Urinary bladder (tissue), 4 donors: ENCODE measurements around the gene PROM1. TPM values are rescaled to one million over a fixed set of nuclear protein-coding genes. Genes with fewer than 3 reads are reported as not detected.

Experiments used
- DNase-seq: peaks from one replicate; pipeline ENCODE4 v3.0.0-alpha.2; 2015; ENCODE audit errors: extremely low spot score
- H3K27ac ChIP-seq: one replicate; pipeline ENCODE4 v1.5.1; 2013; ENCODE audit warnings: low read depth, mild to moderate bottlenecking, moderate library complexity
- H3K36me3 ChIP-seq: one replicate; pipeline ENCODE4 v1.6.1; 2013; ENCODE audit warnings: mild to moderate bottlenecking, moderate library complexity; ENCODE audit not compliant: insufficient read depth
- H3K4me1 ChIP-seq: one replicate; pipeline ENCODE4 v1.6.1; 2013; ENCODE audit warnings: mild to moderate bottlenecking, moderate library complexity; ENCODE audit not compliant: insufficient read depth
- H3K4me3 ChIP-seq: one replicate; pipeline ENCODE4 v1.5.1; 2013; ENCODE audit warnings: low read depth, low read length
- WGBS: extraction: QIAGEN DNeasy Blood & Tissue Kit; methylation state at CpG from one replicate; pipeline ENCODE4 v1.1.7; 2013; 5-methylcytosine and 5-hydroxymethylcytosine counted together
- polyA plus RNA-seq: library from polyadenylated mRNA; stranded (reverse); fragments of 200-250 nt; gene quantifications from one replicate; pipeline ENCODE4 v1.2.3, GENCODE V29; 2013
- total RNA-seq: library from RNA; depleted of rRNA; stranded (reverse); fragments of >200 nt; gene quantifications from one replicate; pipeline ENCODE4 v1.2.3, GENCODE V29; 2014
- donor health status: healthy with polysubstance abuse.
- donor health status: healthy.

The PROM1 gene
- total and polyA plus RNA-seq, 2 donors = 13.5 to 30.5 TPM

DNA sequence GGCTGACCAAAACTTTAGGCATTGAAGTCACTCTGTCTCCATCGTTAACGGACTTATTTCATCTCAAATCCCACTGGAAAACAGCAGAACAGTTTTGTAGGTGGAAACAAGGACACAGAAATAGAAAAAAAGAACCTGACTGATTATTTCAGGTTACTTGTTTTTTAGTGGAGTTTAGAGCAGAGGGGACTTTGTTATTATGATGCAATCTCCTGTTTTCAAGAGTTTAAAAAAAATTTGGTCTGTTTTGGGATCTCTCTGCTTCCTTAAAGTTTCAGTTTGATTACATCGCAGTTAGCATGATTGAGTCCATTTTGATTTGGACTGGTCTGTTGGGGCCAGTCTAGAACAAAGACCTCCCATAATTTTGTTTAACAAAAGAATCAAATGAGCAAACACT is 13.6 kb downstream of the PROM1 start:
- Histone ChIP-seq H3K4me1 (peaks cover 2% of the 10 kb centered on the region), H3K4me3 (no peak overlapping the region), H3K36me3 (no peaks in the 10 kb centered on the region), H3K27ac (no peak overlapping the region)
- no peak for DNase-seq
- WGBS = 91% methylated on average over 3 of the region's 3 CpGs

DNA sequence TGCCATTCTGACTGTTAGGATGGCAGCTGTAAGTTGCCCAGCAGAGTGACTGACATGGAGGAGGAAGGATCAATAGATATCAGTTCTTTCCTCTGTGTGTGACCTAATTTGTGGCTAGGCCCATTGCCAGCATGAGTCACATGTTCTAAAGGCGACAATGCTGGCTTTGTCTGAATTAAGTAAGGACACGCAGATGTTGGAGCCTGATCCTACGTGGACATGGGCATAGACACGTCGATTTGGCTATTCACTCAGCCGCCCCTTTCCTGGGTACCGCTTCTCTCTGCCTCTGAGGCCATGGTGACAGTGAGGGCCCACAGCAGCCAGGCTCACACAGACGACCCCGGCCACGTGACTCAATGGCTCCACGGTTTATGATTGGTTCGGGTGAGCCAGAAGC is 16.3 kb downstream of the PROM1 start:
- Histone ChIP-seq H3K4me1 (peaks cover 2% of the 10 kb centered on the region), H3K36me3 (no peaks in the 10 kb centered on the region), H3K4me3 (no peak overlapping the region), H3K27ac (no peak overlapping the region)
- 84% methylated on average over 12 of the region's 12 CpGs for WGBS
- no peak for DNase-seq

DNA sequence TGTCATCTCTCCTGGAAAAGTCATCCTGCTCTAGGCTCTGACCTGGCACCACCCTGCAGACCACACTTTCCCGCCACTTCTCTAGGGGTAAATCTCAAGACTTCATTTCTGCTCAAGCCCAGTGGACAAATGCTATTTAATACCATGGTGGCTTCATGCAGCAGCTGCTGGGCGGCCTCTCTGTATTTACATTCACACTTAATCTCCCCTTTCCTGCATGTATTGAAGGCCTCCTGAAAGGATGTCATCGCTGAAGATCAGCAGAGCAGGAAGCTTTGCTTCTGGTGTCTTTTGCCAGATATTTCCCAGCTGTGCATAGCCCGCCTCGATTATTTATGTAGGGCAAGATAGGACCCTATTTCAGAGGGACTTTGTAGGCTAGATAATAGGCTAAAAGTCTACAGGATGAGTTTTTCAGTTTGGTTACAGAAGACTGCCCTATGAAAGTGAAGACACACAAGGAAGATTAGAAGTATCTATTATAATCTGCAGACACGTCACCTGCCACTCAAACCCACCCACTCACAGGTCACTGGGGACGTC is 17.2 kb downstream of the PROM1 start:
- H3K4me1 ChIP-seq = peaks cover 2% of the 10 kb centered on the region
- H3K27ac ChIP-seq = no peak overlapping the region
- no peak for DNase-seq
- no peak overlapping the region for H3K4me3 ChIP-seq
- H3K36me3 ChIP-seq = no peaks in the 10 kb centered on the region
- WGBS = 35% methylated on average over 7 of the region's 7 CpGs

DNA sequence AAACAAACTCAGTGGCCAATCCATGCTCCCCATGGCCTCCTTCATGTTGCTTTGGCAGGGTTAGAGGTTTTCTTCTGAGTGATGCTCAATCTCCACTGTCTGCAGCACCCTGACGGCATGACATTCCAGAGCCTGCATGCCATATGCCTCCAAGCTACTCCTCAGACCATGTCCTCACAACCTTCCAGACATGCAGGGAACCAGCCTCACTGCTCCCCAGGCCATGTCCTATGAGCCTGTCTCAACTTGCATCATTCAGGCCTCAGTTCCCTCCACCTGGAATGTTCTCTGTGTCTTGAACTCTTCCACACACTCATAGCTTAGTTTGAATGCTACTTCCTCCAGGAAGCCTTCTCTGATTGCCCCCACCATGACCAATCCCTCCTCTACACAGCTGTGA is 18.8 kb downstream of the PROM1 start:
- peaks cover 2% of the 10 kb centered on the region for H3K4me1 ChIP-seq
- 95% methylated on average over 1 of the region's 1 CpG for WGBS
- H3K27ac ChIP-seq = no peak overlapping the region
- no peak for DNase-seq
- no peak overlapping the region for H3K4me3 ChIP-seq
- H3K36me3 ChIP-seq = no peaks in the 10 kb centered on the region

DNA sequence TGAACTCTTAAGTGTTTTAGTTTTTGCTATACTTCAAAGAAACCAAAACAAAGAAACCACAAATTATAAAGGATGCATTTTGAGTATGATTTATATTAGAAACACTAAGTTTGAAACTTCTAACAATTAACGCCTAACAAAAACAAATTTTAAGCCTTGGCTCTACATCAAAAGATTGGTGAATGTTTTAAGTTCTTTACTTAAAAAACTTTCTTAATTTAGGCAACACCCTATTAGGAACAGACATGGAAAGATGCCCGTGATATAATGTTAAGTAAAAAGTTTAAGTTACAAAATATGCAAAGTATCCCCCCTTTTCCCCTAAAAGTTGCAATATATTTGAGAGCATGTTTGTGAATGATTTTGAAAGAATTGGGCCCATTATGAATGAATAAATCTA is 21.2 kb downstream of the PROM1 start:
- H3K4me1 ChIP-seq = no peaks in the 10 kb centered on the region
- no peak overlapping the region for H3K4me3 ChIP-seq
- DNase-seq = no peak
- H3K36me3 ChIP-seq = no peaks in the 10 kb centered on the region
- 81% methylated on average over 2 of the region's 2 CpGs for WGBS
- H3K27ac ChIP-seq = no peak overlapping the region

DNA sequence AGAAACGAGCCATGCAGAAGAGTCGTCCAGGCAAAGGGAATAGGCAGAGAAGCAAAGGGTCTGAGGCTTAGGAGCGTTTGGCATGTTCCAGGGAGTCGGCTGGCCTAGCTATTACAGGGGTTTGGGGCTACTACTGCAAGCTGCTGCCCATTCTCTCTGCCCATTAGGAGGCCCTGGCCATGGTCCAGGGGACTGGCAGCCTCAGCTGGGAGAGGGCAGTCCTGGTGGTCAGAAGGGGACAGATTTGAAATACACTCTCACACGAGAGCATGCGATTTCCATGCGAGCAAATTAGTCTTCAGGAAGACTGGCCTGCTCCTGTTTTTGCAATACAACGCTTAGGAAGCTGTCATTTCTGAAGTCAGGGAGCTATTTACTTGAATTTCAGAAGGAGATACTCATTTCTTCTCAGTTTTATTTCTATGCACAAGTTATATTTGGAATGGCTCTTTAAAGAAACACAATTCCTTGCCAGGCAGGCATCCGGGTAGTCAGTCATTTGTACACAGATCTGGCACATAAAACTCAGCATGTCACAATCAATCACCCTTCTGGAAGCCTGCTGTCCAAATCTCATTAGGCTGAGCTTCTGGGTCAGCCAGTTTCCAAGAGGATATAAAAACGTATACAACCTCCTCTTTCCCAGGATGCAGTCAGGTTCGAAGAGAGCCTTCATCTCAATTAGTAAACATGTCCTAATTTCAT is 27.0 kb downstream of the PROM1 start:
- DNase-seq = no peak
- H3K27ac ChIP-seq = no peak overlapping the region
- H3K4me3 ChIP-seq = no peak overlapping the region
- no peaks in the 10 kb centered on the region for H3K36me3 ChIP-seq
- WGBS = 50% methylated on average over 11 of the region's 11 CpGs
- no peaks in the 10 kb centered on the region for H3K4me1 ChIP-seq

DNA sequence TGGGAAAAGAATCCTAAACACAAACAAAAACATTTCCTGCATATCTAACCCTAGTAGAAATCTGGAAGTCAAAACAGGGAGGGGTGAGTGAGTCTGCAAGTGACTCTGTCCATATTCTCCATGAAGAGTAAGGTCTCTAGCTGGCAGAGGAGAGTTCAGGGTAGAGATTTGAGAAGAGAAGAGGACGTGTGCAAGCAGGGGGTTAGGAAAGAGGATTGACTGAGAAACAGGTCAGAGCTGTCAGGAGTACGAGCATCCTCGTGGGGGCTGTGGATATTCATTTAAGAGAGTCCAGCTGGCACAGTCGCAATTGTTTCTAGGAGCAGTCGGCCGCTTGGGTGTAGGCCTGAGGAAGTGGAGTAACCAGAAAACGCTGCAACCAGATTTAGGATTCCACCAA is 27.9 kb downstream of the PROM1 start:
- 37% methylated on average over 7 of the region's 7 CpGs for WGBS
- DNase-seq = no peak
- Histone ChIP-seq H3K4me1 (no peaks in the 10 kb centered on the region), H3K36me3 (no peaks in the 10 kb centered on the region), H3K27ac (no peak overlapping the region), H3K4me3 (no peak overlapping the region)

DNA sequence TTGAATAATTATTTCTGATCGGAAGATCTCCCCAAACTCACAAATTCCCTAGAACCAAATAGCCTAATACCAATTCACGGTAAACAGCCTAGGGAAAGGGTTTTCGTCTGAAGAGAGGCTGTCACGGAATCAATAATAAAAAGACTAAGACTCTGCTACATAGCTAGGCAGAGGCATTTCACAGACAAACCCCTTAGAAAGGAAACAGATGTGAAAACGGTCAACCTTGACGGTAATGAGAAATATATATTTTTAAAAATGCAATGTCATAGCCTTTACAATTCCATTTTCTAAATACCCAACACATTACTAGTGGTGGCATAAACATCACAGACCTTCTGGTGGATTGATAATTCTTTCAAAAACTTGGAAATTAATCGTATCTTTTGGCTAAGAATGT is 28.4 kb downstream of the PROM1 start:
- Histone ChIP-seq H3K4me3 (no peak overlapping the region), H3K4me1 (no peaks in the 10 kb centered on the region), H3K27ac (no peak overlapping the region), H3K36me3 (no peaks in the 10 kb centered on the region)
- 59% methylated on average over 7 of the region's 7 CpGs for WGBS
- DNase-seq = no peak

DNA sequence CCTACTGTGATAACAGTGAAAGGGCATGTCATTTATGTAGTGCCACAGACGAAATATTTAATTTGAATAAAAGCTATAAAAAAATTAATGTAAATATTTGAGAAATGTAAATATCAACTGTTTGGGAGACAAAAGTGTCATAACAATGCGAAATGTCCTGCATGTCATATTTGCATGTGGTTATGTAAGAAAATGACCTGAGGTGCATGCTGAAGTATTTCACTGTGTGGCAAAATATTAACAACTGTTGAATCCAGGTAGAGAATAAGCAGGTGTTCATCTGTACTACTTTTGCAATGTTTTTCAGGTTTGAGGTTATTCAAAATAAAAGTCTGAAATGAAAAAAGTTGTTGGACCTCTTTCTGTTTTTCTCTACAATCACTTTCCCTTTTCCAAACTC is 30.9 kb downstream of the PROM1 start:
- Histone ChIP-seq H3K4me3 (no peak overlapping the region), H3K27ac (no peak overlapping the region), H3K4me1 (no peaks in the 10 kb centered on the region), H3K36me3 (no peaks in the 10 kb centered on the region)
- no peak for DNase-seq
- 74% methylated on average over 2 of the region's 2 CpGs for WGBS

DNA sequence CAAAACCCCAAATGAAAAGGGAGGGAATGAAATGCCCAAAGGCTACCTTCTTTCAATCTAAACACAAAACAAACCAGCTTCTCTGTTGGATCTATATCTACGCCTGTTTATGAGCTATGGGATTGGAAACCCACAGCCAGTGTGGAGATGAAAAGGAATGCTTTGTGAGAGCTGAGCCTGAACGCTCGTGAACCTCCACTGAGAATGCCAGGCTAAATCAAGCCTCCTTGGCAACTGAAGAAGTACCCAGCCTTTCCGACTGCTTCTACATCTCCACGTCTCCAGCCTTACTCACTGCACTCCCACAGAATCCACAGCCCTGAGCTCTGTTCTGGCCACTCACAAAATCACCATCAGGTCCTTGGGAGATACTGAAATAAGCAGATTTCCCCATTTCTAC is 31.8 kb downstream of the PROM1 start:
- Histone ChIP-seq H3K36me3 (no peaks in the 10 kb centered on the region), H3K27ac (no peak overlapping the region), H3K4me1 (no peaks in the 10 kb centered on the region), H3K4me3 (no peak overlapping the region)
- 74% methylated on average over 5 of the region's 5 CpGs for WGBS
- no peak for DNase-seq

DNA sequence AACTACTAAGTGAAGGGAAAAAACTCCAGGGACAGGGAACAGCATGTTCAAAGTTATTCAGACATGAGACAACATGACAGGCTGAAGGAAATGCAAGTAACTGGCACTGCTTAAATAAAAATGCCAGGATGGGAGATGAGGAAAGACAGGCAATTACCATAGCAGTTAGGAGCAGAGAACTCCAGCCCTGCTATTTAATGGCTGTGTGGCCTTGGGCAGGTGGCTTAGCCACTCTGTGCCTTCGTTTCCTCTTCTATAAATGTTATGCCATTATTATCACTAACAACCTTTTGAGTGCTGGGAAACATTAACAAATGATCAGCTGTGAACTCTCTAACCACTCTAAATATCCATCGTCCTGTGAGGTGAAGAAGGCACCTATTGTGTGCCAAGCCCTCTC is 32.7 kb downstream of the PROM1 start:
- DNase-seq = no peak
- no peak overlapping the region for H3K27ac ChIP-seq
- no peaks in the 10 kb centered on the region for H3K4me1 ChIP-seq
- no peak overlapping the region for H3K4me3 ChIP-seq
- no peaks in the 10 kb centered on the region for H3K36me3 ChIP-seq
- WGBS = 87% methylated on average over 2 of the region's 2 CpGs

DNA sequence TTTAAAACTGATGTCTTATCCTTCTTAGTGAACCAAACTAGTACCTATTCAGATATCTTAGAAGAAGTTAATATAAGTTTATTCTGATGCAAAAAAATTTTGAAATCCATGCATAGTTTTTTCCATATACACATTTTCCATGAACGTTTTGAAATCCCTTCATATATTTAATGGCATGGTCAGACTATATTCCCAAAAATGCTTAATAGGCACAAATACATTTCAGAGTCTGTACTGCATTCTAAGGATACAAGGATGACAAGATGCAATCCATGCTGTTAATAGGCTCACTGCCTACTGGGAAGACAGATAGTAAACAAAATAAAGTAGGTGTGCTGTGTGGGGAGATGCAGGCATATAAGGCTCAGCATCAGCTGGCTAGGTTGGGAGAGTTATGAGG is 33.2 kb downstream of the PROM1 start:
- H3K27ac ChIP-seq = no peak overlapping the region
- 52% methylated on average over 1 of the region's 1 CpG for WGBS
- DNase-seq = no peak

DNA sequence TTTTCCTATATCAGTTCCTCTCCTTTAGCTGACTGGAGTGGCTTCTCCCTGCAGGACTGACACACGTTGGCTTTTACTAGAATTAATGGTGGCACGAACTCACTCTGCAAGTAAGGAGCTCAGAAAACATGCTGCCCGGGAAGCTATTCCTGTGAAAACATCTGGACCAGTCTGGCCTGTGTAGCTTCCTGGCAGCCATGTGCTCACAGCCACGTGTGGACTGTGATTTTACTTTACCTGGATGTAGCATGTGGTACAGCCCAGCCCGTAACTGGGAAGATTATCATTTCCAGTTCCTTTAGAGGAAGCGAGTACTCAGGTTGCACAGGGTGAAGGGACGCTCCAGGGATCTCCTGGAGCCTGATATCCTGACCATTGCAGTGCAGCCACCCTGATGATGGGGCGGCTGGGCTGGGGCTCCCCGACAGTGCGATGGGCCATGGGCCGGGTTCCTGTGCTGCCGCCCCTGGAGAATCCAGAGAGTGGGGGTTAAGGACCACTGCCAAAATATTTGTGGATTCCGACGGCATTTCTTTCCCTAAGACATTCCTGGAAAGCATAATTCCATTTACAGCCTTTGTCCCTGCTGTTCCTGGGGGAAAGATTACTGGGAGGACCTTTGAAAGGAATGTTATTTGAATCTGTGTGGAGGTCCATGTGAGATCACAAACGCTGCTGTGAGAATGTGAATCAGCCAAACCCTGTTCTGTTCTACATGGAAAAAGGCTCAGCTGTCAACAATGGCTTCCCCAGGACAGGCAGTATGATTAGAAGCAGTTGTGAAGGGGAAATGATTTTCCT is 35.0 kb downstream of the PROM1 start:
- Histone ChIP-seq H3K27ac (no peak overlapping the region), H3K36me3 (no peaks in the 10 kb centered on the region), H3K4me1 (no peaks in the 10 kb centered on the region), H3K4me3 (no peak overlapping the region)
- WGBS = 54% methylated on average over 15 of the region's 15 CpGs
- no peak for DNase-seq

More for the DNA sequence above, 33.2 kb downstream of the PROM1 start:
- H3K4me1 ChIP-seq = no peaks in the 10 kb centered on the region
- no peak overlapping the region for H3K4me3 ChIP-seq
- no peaks in the 10 kb centered on the region for H3K36me3 ChIP-seq

DNA sequence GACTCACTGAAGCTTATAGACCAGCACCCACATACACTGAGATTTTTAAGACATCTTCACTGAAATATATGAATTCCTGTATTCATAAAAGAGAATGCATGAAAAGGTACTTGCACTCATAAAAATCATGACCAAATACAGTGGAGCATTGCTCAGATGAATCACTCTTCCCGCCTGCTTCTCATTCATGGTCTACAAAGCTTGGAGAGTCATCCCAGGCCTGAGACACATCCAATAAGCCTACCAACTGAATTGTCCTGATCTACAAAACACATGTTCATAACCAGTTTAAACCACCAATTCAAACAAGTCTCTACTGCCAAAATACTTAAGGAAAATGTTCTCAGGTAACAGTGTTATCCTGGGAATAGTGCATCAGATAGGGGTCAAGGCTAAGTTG is 38.1 kb downstream of the PROM1 start:
- DNase-seq = no peak
- H3K36me3 ChIP-seq = no peaks in the 10 kb centered on the region
- H3K4me3 ChIP-seq = no peak overlapping the region
- H3K4me1 ChIP-seq = no peaks in the 10 kb centered on the region
- H3K27ac ChIP-seq = no peak overlapping the region
- WGBS = 87% methylated on average over 1 of the region's 1 CpG
